ENCODE measurements around the gene DMBX1. TPM values are rescaled to one million over a fixed set of nuclear protein-coding genes. Genes with fewer than 3 reads are reported as not detected.

Gene DMBX1
- polyA plus RNA-seq, 1 donor from 2014 or later = 0.28 TPM

GRCh38 chr1:46451948-46452930, 37.4 kb upstream of the DMBX1 start:
- peaks cover 70% of the 10 kb centered on the region for H3K27me3 ChIP-seq (ENCODE audit: insufficient read depth, low read depth, low read length)

DNA sequence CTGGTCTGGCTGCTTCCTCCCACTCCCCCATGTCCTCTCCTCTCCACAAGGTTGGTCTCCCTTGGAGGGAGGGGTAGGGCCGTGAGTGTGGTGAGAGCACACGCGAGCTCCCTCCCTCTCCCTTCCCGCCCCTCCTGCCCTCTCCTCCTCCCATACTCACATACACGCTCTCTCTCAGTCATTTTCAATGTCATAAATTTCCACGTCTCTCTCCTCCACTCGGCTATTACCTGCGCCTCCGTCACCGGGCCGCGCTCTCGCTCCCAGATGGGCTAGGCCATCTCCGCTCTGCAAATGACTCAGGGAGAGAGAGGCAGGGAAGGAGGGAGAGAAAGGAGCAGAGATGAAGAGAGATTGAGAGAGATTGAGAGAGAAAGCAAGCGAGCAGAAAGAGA, 36.7 kb upstream of the DMBX1 start:
- Histone ChIP-seq H3K4me3 (ENCODE audit: low read length) (no peak overlapping the region), H3K4me2 (ENCODE audit: low read length) (no peak overlapping the region)

More at GRCh38 chr1:46451948-46452930, 37.4 kb upstream of the DMBX1 start:
- H3K36me3 ChIP-seq (ENCODE audit: insufficient read depth, low read length) = no peaks in the 10 kb centered on the region
- H2AFZ ChIP-seq (ENCODE audit: low read depth, low read length) = no peak overlapping the region
- H3F3A ChIP-seq (ENCODE audit: insufficient read depth, low read length, poor library complexity, severe bottlenecking) = no peaks in the 10 kb centered on the region
- H3K27ac ChIP-seq (ENCODE audit: low read length) = no peak overlapping the region
- H3K4me2 ChIP-seq (ENCODE audit: low read length) = no peak overlapping the region
- no peak for TF ChIP-seq MXI1 (conservative IDR thresholded peaks at IDR 0.05; ENCODE audit: poor library complexity, severe bottlenecking)
- TF ChIP-seq, protein P1, sequence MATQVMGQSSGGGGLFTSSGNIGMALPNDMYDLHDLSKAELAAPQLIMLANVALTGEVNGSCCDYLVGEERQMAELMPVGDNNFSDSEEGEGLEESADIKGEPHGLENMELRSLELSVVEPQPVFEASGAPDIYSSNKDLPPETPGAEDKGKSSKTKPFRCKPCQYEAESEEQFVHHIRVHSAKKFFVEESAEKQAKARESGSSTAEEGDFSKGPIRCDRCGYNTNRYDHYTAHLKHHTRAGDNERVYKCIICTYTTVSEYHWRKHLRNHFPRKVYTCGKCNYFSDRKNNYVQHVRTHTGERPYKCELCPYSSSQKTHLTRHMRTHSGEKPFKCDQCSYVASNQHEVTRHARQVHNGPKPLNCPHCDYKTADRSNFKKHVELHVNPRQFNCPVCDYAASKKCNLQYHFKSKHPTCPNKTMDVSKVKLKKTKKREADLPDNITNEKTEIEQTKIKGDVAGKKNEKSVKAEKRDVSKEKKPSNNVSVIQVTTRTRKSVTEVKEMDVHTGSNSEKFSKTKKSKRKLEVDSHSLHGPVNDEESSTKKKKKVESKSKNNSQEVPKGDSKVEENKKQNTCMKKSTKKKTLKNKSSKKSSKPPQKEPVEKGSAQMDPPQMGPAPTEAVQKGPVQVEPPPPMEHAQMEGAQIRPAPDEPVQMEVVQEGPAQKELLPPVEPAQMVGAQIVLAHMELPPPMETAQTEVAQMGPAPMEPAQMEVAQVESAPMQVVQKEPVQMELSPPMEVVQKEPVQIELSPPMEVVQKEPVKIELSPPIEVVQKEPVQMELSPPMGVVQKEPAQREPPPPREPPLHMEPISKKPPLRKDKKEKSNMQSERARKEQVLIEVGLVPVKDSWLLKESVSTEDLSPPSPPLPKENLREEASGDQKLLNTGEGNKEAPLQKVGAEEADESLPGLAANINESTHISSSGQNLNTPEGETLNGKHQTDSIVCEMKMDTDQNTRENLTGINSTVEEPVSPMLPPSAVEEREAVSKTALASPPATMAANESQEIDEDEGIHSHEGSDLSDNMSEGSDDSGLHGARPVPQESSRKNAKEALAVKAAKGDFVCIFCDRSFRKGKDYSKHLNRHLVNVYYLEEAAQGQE (IDR thresholded peaks at IDR 0.05; ENCODE audit: borderline replicate concordance) = no peak
- TF ChIP-seq POLR2AphosphoS5 (IDR thresholded peaks at IDR 0.05) = no peak
- TF ChIP-seq SMC3 (conservative IDR thresholded peaks at IDR 0.05; ENCODE audit: poor library complexity) = no peak
- no peak for TF ChIP-seq CTCF (IDR thresholded peaks at IDR 0.05; ENCODE audit: poor library complexity, severe bottlenecking)
- TF ChIP-seq EZH2 (IDR thresholded peaks at IDR 0.05; ENCODE audit: borderline replicate concordance, insufficient read depth, low read length, poor library complexity, severe bottlenecking) = no peak
- no peak for TF ChIP-seq TAF1 (IDR thresholded peaks at IDR 0.05; ENCODE audit: low read depth)
- TF ChIP-seq EP300 (conservative IDR thresholded peaks at IDR 0.05; ENCODE audit: poor library complexity, severe bottlenecking) = no peak
- no peak for TF ChIP-seq RAD21 (conservative IDR thresholded peaks at IDR 0.05)
- H3K79me2 ChIP-seq (replicated peaks; ENCODE audit: insufficient read depth, low read length) = no peaks in the 10 kb centered on the region
- no peaks in the 10 kb centered on the region for H3K9me2 ChIP-seq (ENCODE audit: insufficient read depth, low read length)
- no peaks in the 10 kb centered on the region for H4K20me1 ChIP-seq (ENCODE audit: insufficient read depth)
- no peak overlapping the region for H3K9ac ChIP-seq (ENCODE audit: low read length)
- no peaks in the 10 kb centered on the region for H3K9me3 ChIP-seq (ENCODE audit: low read length)
- no peak overlapping the region for H3K4me3 ChIP-seq (ENCODE audit: low read length)

More for the DNA sequence above, 36.7 kb upstream of the DMBX1 start:
- TF ChIP-seq EZH2 (IDR thresholded peaks at IDR 0.05; ENCODE audit: borderline replicate concordance, insufficient read depth, low read length, poor library complexity, severe bottlenecking) (no peak), TAF1 (IDR thresholded peaks at IDR 0.05; ENCODE audit: low read depth) (no peak), MXI1 (conservative IDR thresholded peaks at IDR 0.05; ENCODE audit: poor library complexity, severe bottlenecking) (no peak), SMC3 (conservative IDR thresholded peaks at IDR 0.05; ENCODE audit: poor library complexity) (no peak), EP300 (conservative IDR thresholded peaks at IDR 0.05; ENCODE audit: poor library complexity, severe bottlenecking) (no peak), RAD21 (conservative IDR thresholded peaks at IDR 0.05) (no peak)
- Histone ChIP-seq H3K27me3 (ENCODE audit: insufficient read depth, low read depth, low read length) (peaks cover 63% of the 10 kb centered on the region), H3K9ac (ENCODE audit: low read length) (no peak overlapping the region), H3K79me2 (replicated peaks; ENCODE audit: insufficient read depth, low read length) (no peaks in the 10 kb centered on the region), H4K20me1 (ENCODE audit: insufficient read depth) (no peaks in the 10 kb centered on the region), H3K27ac (ENCODE audit: low read length) (no peak overlapping the region), H2AFZ (ENCODE audit: low read depth, low read length) (no peak overlapping the region), H3K36me3 (ENCODE audit: insufficient read depth, low read length) (no peaks in the 10 kb centered on the region), H3F3A (ENCODE audit: insufficient read depth, low read length, poor library complexity, severe bottlenecking) (no peaks in the 10 kb centered on the region), H3K9me3 (ENCODE audit: low read length) (no peaks in the 10 kb centered on the region), H3K9me2 (ENCODE audit: insufficient read depth, low read length) (no peaks in the 10 kb centered on the region)

Data from neural cell (in vitro differentiated cells).